ENCODE data around the gene WDPCP. TPM values are rescaled to one million over a fixed set of nuclear protein-coding genes. Genes with fewer than 3 reads are reported as not detected.

The WDPCP gene
- total and polyA plus RNA-seq, 10 of the 15 experiments (the other 5 are each of a cell fraction or from before 2014, with no cell fraction given), result 2.1 to 7.9 (median 4.6) TPM

GRCh38 chr2:63422556-63422955, 165.7 kb downstream of the WDPCP start:
- in situ Hi-C loops (cut with MboI), result no loop called here
- no peak for TF ChIP-seq ASH2L (IDR thresholded peaks at IDR 0.05; ENCODE audit: borderline replicate concordance, low read depth)
- no peak for TF ChIP-seq SUPT20H (IDR thresholded peaks at IDR 0.05; ENCODE audit: borderline replicate concordance, control insufficient read depth, low read depth, low read length)
- TF ChIP-seq BCLAF1 (IDR thresholded peaks at IDR 0.05), result no peak
- TF ChIP-seq CEBPB (IDR thresholded peaks at IDR 0.05; ENCODE audit: borderline replicate concordance in 1 of 2, low read depth in 2 of 2, low read length in 2 of 2), result no peak
- no peak for TF ChIP-seq E2F8 (IDR thresholded peaks at IDR 0.05; ENCODE audit: low read depth, partially characterized antibody)
- no peak for TF ChIP-seq SMC3 (IDR thresholded peaks at IDR 0.05; ENCODE audit: borderline replicate concordance, low read length)
- no peak for TF ChIP-seq HDAC6 (IDR thresholded peaks at IDR 0.05; ENCODE audit: unreplicated experiment)
- TF ChIP-seq SUZ12 (IDR thresholded peaks at IDR 0.05; ENCODE audit: unreplicated experiment), result no peak
- no peak for TF ChIP-seq ZNF217 (IDR thresholded peaks at IDR 0.05)
- TF ChIP-seq USF1 (IDR thresholded peaks at IDR 0.05; ENCODE audit: borderline replicate concordance, extremely low read length, insufficient read depth, low read depth, low read length), result no peak
- TF ChIP-seq RCOR1 (conservative IDR thresholded peaks at IDR 0.05; ENCODE audit: low read depth, low read length), result no peak
- TF ChIP-seq EZH2 (IDR thresholded peaks at IDR 0.05; ENCODE audit: borderline replicate concordance, control insufficient read depth, low read depth, low read length), result no peak
- no peak for TF ChIP-seq NFIC (IDR thresholded peaks at IDR 0.05; ENCODE audit: low read depth, low read length)
- TF ChIP-seq EGR1 (IDR thresholded peaks at IDR 0.05; ENCODE audit: borderline replicate concordance in 1 of 2, low read depth in 2 of 2, low read length in 2 of 2), result no peak
- TF ChIP-seq LARP7 (IDR thresholded peaks at IDR 0.05), result no peak
- no peak for TF ChIP-seq SP1 (IDR thresholded peaks at IDR 0.05; ENCODE audit: low read depth, low read length)
- TF ChIP-seq IKZF2 (IDR thresholded peaks at IDR 0.05), result no peak
- TF ChIP-seq FOXM1 (IDR thresholded peaks at IDR 0.05; ENCODE audit: low read depth, low read length), result no peak
- TF ChIP-seq NFXL1 (IDR thresholded peaks at IDR 0.05; ENCODE audit: borderline replicate concordance), result no peak
- no peaks in the 10 kb centered on the region for H3K79me2 ChIP-seq (ENCODE audit: control insufficient read depth, insufficient read depth, low read length)
- FAIRE-seq, result no peak
- H3K4me1 ChIP-seq (ENCODE audit: control insufficient read depth, insufficient read depth, low read length), result no peaks in the 10 kb centered on the region
- H3K4me3 ChIP-seq, result no peak overlapping the region
- WGBS (ENCODE audit: insufficient coverage, insufficient replicate concordance, low lambda C conversion rate, missing lambda C conversion rate), result 100% methylated on average over 1 of the region's 1 CpG
- DNase-seq (ENCODE audit: low read depth, low spot score), result no peak
- BruUV-seq (replicated peaks), result no TSS peak
- ChIA-PET RAD21 (ENCODE audit: unreplicated experiment) (no interaction called here), CTCF (interaction anchor here (0.6 to 1.7 kb wide), 3 partner anchors 9 to 488 kb away, joined by 3 to 5 read pairs (median 3); no protein-coding TSS in a partner anchor), POLR2A (no interaction called here), SMC1A (ENCODE audit: uncharacterized antibody, unreplicated experiment) (interaction anchor here (0.8 to 2.0 kb wide), 3 partner anchors 9 to 13 kb away, joined by 4 to 5 read pairs (median 4); no protein-coding TSS in a partner anchor)
- no peak overlapping the region for H3K4me2 ChIP-seq (ENCODE audit: control insufficient read depth, insufficient read depth)
- no peaks in the 10 kb centered on the region for H3K36me3 ChIP-seq (ENCODE audit: control insufficient read depth in 2 of 2, insufficient read depth in 2 of 2, low read length in 1 of 2)
- H3K27ac ChIP-seq (ENCODE audit: control insufficient read depth, insufficient read depth), result no peak overlapping the region
- H3K9me3 ChIP-seq (replicated peaks; ENCODE audit: control insufficient read depth, insufficient read depth, low read length), result no peaks in the 10 kb centered on the region; the same call in 2 of the 3 replicates
- H3K27me3 ChIP-seq (replicated peaks in 1 of 2; ENCODE audit: control insufficient read depth in 2 of 2, insufficient read depth in 2 of 2, low read length in 1 of 2), result no peaks in the 10 kb centered on the region
- no peak overlapping the region for H3K9ac ChIP-seq (ENCODE audit: control insufficient read depth, insufficient read depth, low read length)
- intact Hi-C loops (cut with micrococcal nuclease; ENCODE audit: unreplicated experiment), result loop anchor here (10.0 kb wide), 1 partner anchor 358 kb away; no protein-coding TSS in a partner anchor
- ATAC-seq, result no peak
- H2AFZ ChIP-seq (ENCODE audit: control insufficient read depth, low read depth, low read length), result no peak overlapping the region
- H4K20me1 ChIP-seq (ENCODE audit: control insufficient read depth, insufficient read depth), result no peaks in the 10 kb centered on the region
